ENCODE results near the gene NPAS3.

DNA sequence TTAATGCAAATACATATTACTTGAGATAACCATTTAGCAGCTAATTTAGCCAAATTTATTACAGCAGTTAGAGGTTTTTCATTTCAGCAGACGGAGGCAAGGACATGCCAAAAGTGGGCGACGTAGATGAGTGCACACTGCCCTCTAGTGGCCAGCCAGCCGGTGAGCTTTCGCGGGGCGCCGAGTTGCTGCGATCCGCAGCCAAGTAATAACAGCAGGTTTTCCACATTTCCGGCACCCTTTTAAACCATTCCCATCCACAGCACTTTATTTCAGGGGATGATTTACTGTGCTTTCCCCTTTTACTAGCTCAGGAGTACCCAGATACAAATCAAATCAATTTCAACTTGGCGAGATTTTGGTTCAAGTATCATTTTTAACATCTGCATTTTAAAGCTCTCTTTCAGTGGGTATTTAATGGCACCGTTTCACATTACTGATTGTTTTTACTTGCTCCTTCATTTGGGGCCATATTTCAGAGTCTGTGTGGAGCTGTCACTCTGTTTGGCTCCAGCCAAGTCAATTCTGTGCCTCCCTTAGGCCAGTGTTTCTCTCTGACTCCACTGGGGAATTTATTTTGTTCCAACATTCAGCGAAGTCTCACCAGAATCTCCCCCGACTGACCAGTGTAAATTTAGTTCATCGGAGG is 854.2 kb downstream of the NPAS3 start:
- TF ChIP-seq, protein P1, sequence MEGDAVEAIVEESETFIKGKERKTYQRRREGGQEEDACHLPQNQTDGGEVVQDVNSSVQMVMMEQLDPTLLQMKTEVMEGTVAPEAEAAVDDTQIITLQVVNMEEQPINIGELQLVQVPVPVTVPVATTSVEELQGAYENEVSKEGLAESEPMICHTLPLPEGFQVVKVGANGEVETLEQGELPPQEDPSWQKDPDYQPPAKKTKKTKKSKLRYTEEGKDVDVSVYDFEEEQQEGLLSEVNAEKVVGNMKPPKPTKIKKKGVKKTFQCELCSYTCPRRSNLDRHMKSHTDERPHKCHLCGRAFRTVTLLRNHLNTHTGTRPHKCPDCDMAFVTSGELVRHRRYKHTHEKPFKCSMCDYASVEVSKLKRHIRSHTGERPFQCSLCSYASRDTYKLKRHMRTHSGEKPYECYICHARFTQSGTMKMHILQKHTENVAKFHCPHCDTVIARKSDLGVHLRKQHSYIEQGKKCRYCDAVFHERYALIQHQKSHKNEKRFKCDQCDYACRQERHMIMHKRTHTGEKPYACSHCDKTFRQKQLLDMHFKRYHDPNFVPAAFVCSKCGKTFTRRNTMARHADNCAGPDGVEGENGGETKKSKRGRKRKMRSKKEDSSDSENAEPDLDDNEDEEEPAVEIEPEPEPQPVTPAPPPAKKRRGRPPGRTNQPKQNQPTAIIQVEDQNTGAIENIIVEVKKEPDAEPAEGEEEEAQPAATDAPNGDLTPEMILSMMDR (conservative IDR thresholded peaks at IDR 0.05; ENCODE audit: low read length): peak; percentile 97
- TF ChIP-seq EZH2phosphoT487 (IDR thresholded peaks at IDR 0.05; ENCODE audit: borderline replicate concordance, low read depth, low read length): no peak
